H9 (cell line): ENCODE measurements around the gene MBTPS2. TPM values are rescaled to one million over a fixed set of nuclear protein-coding genes. Genes with fewer than 3 reads are reported as not detected.

Source experiments
- DNase-seq: peaks from one replicate; pipeline ENCODE4 v3.0.0-alpha.2; 2017
- H2AFZ ChIP-seq: one replicate; pipeline ENCODE4 v1.6.1; 2013; ENCODE audit warnings: mild to moderate bottlenecking, low read length, control low read depth, moderate library complexity
- H2AK5ac ChIP-seq: 2 replicates; pipeline ENCODE4 v1.6.1; 2013; ENCODE audit warnings: low read length, control low read depth, mixed read lengths; ENCODE audit not compliant: insufficient read length
- H2BK120ac ChIP-seq: one replicate; pipeline ENCODE4 v1.6.1; 2013; ENCODE audit warnings: low read depth, mild to moderate bottlenecking, low read length, control low read depth, inconsistent platforms; ENCODE audit not compliant: poor library complexity, severe bottlenecking
- H2BK12ac ChIP-seq: 2 replicates; pipeline ENCODE4 v1.6.1; 2013; ENCODE audit warnings: low read length, control low read depth, mixed read lengths, low read depth; ENCODE audit not compliant: insufficient read length
- H2BK15ac ChIP-seq: 2 replicates; pipeline ENCODE4 v1.6.1; 2013; ENCODE audit warnings: low read depth, low read length, control low read depth
- H2BK20ac ChIP-seq: one replicate; pipeline ENCODE4 v1.6.1; 2013; ENCODE audit warnings: low read depth, mild to moderate bottlenecking, low read length, control low read depth, inconsistent platforms; ENCODE audit not compliant: poor library complexity, severe bottlenecking
- H2BK5ac ChIP-seq: 2 replicates; pipeline ENCODE4 v1.6.1; 2013; ENCODE audit warnings: low read length, control low read depth, mixed read lengths; ENCODE audit not compliant: insufficient read length
- H3K14ac ChIP-seq: 2 replicates; pipeline ENCODE4 v1.6.1; 2013; ENCODE audit warnings: low read length, control low read depth; ENCODE audit not compliant: insufficient read depth
- H3K18ac ChIP-seq: 2 replicates; pipeline ENCODE4 v1.6.1; 2013; ENCODE audit warnings: low read depth, mild to moderate bottlenecking, mixed read lengths, low read length, control low read depth; ENCODE audit not compliant: insufficient read length
- H3K23ac ChIP-seq: 2 replicates; pipeline ENCODE4 v1.6.1; 2013; ENCODE audit warnings: low read length, control low read depth, mixed read lengths, low read depth; ENCODE audit not compliant: insufficient read length
- H3K23me2 ChIP-seq: 2 replicates; pipeline ENCODE4 v1.6.1; 2013; ENCODE audit warnings: low read depth, mild to moderate bottlenecking, mixed read lengths, low read length, control low read depth; ENCODE audit not compliant: insufficient read length, poor library complexity, severe bottlenecking
- H3K27ac ChIP-seq: 2 replicates; pipeline ENCODE4 v1.5.1; 2013; ENCODE audit warnings: low read length, control low read depth, mixed read lengths, low read depth; ENCODE audit not compliant: insufficient read length
- H3K27me3 ChIP-seq: 2 replicates; pipeline ENCODE4 v1.6.1; 2013; ENCODE audit warnings: low read length, control low read depth, inconsistent platforms; ENCODE audit not compliant: insufficient read depth
- H3K4ac ChIP-seq: 2 replicates; pipeline ENCODE4 v1.6.1; 2013; ENCODE audit warnings: low read depth, mild to moderate bottlenecking, control low read depth, inconsistent platforms, low read length, moderate library complexity
- H3K4me1 ChIP-seq: 2 replicates; pipeline ENCODE4 v1.6.1; 2013; ENCODE audit warnings: low read length, control low read depth, inconsistent platforms; ENCODE audit not compliant: insufficient read depth
- H3K4me2 ChIP-seq: 2 replicates; pipeline ENCODE4 v1.6.1; 2013; ENCODE audit warnings: low read length, control low read depth, mixed read lengths; ENCODE audit not compliant: insufficient read length, insufficient read depth
- H3K56ac ChIP-seq: 2 replicates; pipeline ENCODE4 v1.6.1; 2013; ENCODE audit warnings: low read depth, mild to moderate bottlenecking, mixed read lengths, low read length, control low read depth; ENCODE audit not compliant: insufficient read length
- H3K79me1 ChIP-seq: 2 replicates; pipeline ENCODE4 v1.6.1; 2013; ENCODE audit warnings: low read depth, mild to moderate bottlenecking, moderate library complexity, low read length, control low read depth, inconsistent platforms; ENCODE audit not compliant: insufficient read depth, poor library complexity, severe bottlenecking
- H3K79me2 ChIP-seq: 2 replicates; pipeline ENCODE4 v1.6.1; 2013; ENCODE audit warnings: low read length, control low read depth, inconsistent platforms; ENCODE audit not compliant: insufficient read depth
- H3K9ac ChIP-seq: 2 replicates; pipeline ENCODE4 v1.6.1; 2013; ENCODE audit warnings: low read length, control low read depth, mixed read lengths; ENCODE audit not compliant: insufficient read length; ENCODE audit errors: extremely low read depth
- H3K9me3 ChIP-seq: one replicate; pipeline ENCODE4 v1.6.1; 2013; ENCODE audit warnings: low read depth, low read length, inconsistent platforms; ENCODE audit not compliant: control insufficient read depth
- H3T11ph ChIP-seq: one replicate; pipeline ENCODE4 v1.6.1; 2013; ENCODE audit warnings: mild to moderate bottlenecking, low read length, control low read depth, inconsistent platforms
- H4K20me1 ChIP-seq: one replicate; pipeline ENCODE4 v1.6.1; 2013; ENCODE audit not compliant: control insufficient read depth, insufficient read length, insufficient read depth
- H4K5ac ChIP-seq: 2 replicates; pipeline ENCODE4 v1.6.1; 2013; ENCODE audit warnings: low read depth, mild to moderate bottlenecking, mixed read lengths, low read length, control low read depth; ENCODE audit not compliant: insufficient read length
- H4K8ac ChIP-seq: replicated peaks from 2 replicates; pipeline ENCODE4 v1.6.1; 2013; ENCODE audit warnings: low read length, control low read depth, mixed read lengths, low read depth; ENCODE audit not compliant: insufficient read length
- H4K91ac ChIP-seq: 2 replicates; pipeline ENCODE4 v1.6.1; 2013; ENCODE audit warnings: low read depth, mild to moderate bottlenecking, moderate library complexity, mixed read lengths, low read length, control low read depth; ENCODE audit not compliant: insufficient read length
- H3K27ac Mint-ChIP-seq, 3 experiments: 2 replicates in 2 of 3; 3 replicates in 1 of 3; pipeline ENCODE4 v1.8.0; 2020 to 2021; ENCODE audit warnings: mixed read lengths in 3 of 3, mild to moderate bottlenecking in 1 of 3, moderate library complexity in 1 of 3
- H3K27me3 Mint-ChIP-seq: 2 replicates; pipeline ENCODE4 v1.8.0; 2021; ENCODE audit warnings: low read depth, mild to moderate bottlenecking, moderate library complexity, mixed read lengths
- H3K36me3 Mint-ChIP-seq, 3 experiments: 2 replicates in 2 of 3; 3 replicates in 1 of 3; pipeline ENCODE4 v1.8.0; 2020 to 2021; ENCODE audit warnings: low read depth in 3 of 3, mixed read lengths in 3 of 3; ENCODE audit not compliant: insufficient read depth in 1 of 3
- H3K4me1 Mint-ChIP-seq, 2 experiments: 2 replicates each; pipeline ENCODE4 v1.8.0; 2020; ENCODE audit warnings: mixed read lengths in 2 of 2
- H3K4me3 Mint-ChIP-seq, 2 experiments: 2 replicates in 1 of 2; 3 replicates in 1 of 2; pipeline ENCODE4 v1.8.0; 2020 to 2021; ENCODE audit warnings: mild to moderate bottlenecking in 2 of 2, mixed read lengths in 2 of 2, moderate library complexity in 1 of 2
- H3K9me3 Mint-ChIP-seq, 2 experiments: 2 replicates in 1 of 2; 3 replicates in 1 of 2; pipeline ENCODE4 v1.8.0; 2020; ENCODE audit warnings: mild to moderate bottlenecking in 2 of 2, mixed read lengths in 2 of 2, moderate library complexity in 1 of 2
- WGBS: extraction: QIAGEN DNeasy Blood & Tissue Kit; methylation state at CpG from one replicate; pipeline ENCODE4 v1.1.7; 2013; ENCODE audit warnings: missing lambda C conversion rate, low lambda C conversion rate, mixed read lengths; ENCODE audit not compliant: insufficient read length; ENCODE audit errors: extremely low coverage; 5-methylcytosine and 5-hydroxymethylcytosine counted together
- total RNA-seq: library from RNA; stranded (reverse); gene quantifications from 2 replicates; pipeline ENCODE4 v1.2.1, GENCODE V29; 2021
- TF ChIP-seq, protein P1 (sequence below): fragments of 200-600 bp; sonication (generic); conservative IDR thresholded peaks from 3 replicates; pipeline ENCODE4 v1.8.0; 2021; ENCODE audit warnings: antibody characterized with exemption, mild to moderate bottlenecking

The MBTPS2 gene
- total RNA-seq, 1 experiment from 2014 or later: 6.8 TPM

DNA sequence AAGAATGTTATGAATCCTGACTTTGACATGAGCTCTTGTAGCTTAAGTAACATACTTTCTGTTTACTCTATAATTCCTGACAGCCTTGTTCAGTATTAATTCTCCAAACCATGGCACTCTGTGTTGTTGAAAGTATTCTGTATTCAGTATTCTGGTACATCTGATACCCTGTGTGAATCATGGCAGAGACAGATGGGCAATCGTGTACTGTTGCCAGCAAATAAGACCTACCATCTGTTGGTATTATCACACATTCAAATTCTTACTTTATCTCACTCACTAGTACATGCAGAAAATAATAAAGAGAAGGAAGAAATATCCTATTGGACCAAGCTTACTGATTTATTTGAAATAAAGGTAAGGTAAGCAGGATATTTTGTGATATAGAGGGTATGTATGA lies 7.9 kb downstream of the MBTPS2 start:
- no peaks in the 10 kb centered on the region for H4K20me1 ChIP-seq
- H3K9ac ChIP-seq: no peak overlapping the region
- no peak overlapping the region for H3K14ac ChIP-seq
- no peaks in the 10 kb centered on the region for H3K23me2 ChIP-seq
- no peaks in the 10 kb centered on the region for H3K79me2 ChIP-seq
- no peak overlapping the region for H3K18ac ChIP-seq
- TF ChIP-seq, protein P1, sequence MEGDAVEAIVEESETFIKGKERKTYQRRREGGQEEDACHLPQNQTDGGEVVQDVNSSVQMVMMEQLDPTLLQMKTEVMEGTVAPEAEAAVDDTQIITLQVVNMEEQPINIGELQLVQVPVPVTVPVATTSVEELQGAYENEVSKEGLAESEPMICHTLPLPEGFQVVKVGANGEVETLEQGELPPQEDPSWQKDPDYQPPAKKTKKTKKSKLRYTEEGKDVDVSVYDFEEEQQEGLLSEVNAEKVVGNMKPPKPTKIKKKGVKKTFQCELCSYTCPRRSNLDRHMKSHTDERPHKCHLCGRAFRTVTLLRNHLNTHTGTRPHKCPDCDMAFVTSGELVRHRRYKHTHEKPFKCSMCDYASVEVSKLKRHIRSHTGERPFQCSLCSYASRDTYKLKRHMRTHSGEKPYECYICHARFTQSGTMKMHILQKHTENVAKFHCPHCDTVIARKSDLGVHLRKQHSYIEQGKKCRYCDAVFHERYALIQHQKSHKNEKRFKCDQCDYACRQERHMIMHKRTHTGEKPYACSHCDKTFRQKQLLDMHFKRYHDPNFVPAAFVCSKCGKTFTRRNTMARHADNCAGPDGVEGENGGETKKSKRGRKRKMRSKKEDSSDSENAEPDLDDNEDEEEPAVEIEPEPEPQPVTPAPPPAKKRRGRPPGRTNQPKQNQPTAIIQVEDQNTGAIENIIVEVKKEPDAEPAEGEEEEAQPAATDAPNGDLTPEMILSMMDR: no peak
- no peak overlapping the region for H3K27ac ChIP-seq
- no peaks in the 10 kb centered on the region for H3K9me3 ChIP-seq
- peaks cover 0 to 7% of the 10 kb centered on the region in 2 experiments; a peak in 3 of 5 replicates for H3K9me3 Mint-ChIP-seq
- no peak overlapping the region for H4K8ac ChIP-seq
- H3K27me3 ChIP-seq: no peaks in the 10 kb centered on the region
- H3K79me1 ChIP-seq: no peaks in the 10 kb centered on the region
- no peak overlapping the region for H4K91ac ChIP-seq
- no peaks in the 10 kb centered on the region for H3K4me1 Mint-ChIP-seq
- no peak overlapping the region for H4K5ac ChIP-seq
- H2AFZ ChIP-seq: no peak overlapping the region
- H3T11ph ChIP-seq: no peak overlapping the region
- H3K27me3 Mint-ChIP-seq: no peaks in the 10 kb centered on the region
- H3K4me3 Mint-ChIP-seq: no peak overlapping the region
- no peak overlapping the region for H3K4ac ChIP-seq
- no peak overlapping the region for H2BK12ac ChIP-seq
- peaks cover 10 to 25% (median 11%) of the 10 kb centered on the region in 3 experiments; a peak in 6 of 7 replicates for H3K36me3 Mint-ChIP-seq
- no peak overlapping the region for H2BK5ac ChIP-seq
- no peak overlapping the region for H2BK20ac ChIP-seq
- H3K27ac Mint-ChIP-seq: no peak overlapping the region
- H2BK120ac ChIP-seq: no peak overlapping the region
- DNase-seq: no peak
- WGBS: no CpG with 5 or more reads among the region's 1 CpG
- H3K23ac ChIP-seq: no peak overlapping the region
- H3K4me1 ChIP-seq: no peaks in the 10 kb centered on the region
- H3K56ac ChIP-seq: no peak overlapping the region
- no peak overlapping the region for H2AK5ac ChIP-seq
- H3K4me2 ChIP-seq: no peak overlapping the region
- no peak overlapping the region for H2BK15ac ChIP-seq
